GM18498 (cell line): ENCODE data around the gene RASD2.

Source experiments
- ATAC-seq: cut with Tn5 transposase; IDR thresholded peaks from one replicate; pipeline ENCODE4 v1.9.1; 2021; ENCODE audit warnings: mild to moderate bottlenecking, moderate library complexity; ENCODE audit not compliant: unreplicated experiment

The RASD2 gene

DNA sequence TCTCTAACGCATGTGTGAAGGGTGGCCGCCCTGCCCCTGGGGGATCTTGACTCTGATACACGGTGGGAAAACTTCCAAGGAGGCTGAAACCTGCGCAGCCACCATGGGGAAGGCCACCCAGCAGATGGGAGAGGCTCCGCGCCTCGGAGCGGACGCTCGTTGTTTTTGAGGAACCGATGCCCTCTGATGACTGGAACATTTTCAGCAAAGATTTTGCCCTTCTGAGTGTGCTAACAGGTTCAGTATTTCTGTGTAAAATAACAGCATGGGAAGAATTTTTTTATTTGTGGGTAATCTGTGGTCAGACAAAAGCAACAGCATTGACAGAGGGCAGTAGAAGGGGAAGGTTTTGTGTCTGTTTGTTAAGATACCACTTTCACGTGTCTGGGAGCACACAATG is 59.8 kb downstream of the RASD2 start:
- ATAC-seq: no peak

DNA sequence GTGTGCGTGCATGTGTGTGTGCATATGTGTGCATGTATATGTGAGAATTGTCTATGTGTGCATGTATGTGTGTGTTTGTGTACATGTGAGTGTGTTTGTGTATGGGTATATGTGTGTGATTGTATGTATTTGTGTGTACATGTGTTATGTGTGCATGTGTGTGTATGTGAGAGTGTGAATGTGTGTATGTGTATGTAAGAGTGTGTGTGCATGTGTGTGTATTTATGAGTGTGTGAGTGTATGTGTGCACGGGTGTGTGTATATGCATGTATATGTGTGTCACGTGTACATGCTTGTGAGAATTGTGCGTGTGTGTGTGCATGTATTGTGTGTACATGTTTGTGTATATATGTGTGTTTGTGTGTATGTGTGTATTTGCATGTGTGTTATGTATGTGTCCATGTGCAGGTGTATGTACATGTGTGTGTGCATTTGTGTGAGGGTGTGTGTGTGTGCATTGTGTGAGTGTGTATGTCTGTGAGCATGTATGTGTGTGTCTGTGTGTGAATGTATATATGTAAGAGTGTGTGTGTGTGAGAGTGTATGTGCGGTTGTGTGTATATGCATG is 60.5 kb downstream of the RASD2 start:
- ATAC-seq: no peak

- no peak for ATAC-seq
These were observed 61.3 kb downstream of the RASD2 start for GRCh38 chr22:35601743-35602615.
